GM12873 (cell line): Measurements from ENCODE around the gene DPT.

Source experiments
- CTCF ChIP-seq: IDR thresholded peaks from 2 replicates; pipeline ENCODE4 v1.5.1; 2012; ENCODE audit warnings: low read depth, mild to moderate bottlenecking, moderate library complexity, low read length, control low read depth; ENCODE audit not compliant: insufficient read depth; ENCODE audit errors: missing control alignments

DPT gene

GRCh38 chr1:168752171-168752832 lies 23.3 kb upstream of the DPT start:
- TF ChIP-seq CTCF = no peak

- TF ChIP-seq CTCF = no peak
These were observed 22.2 kb upstream of the DPT start for GRCh38 chr1:168751195-168751650.

GRCh38 chr1:168742994-168743650 lies 14.1 kb upstream of the DPT start:
- TF ChIP-seq CTCF = no peak

- no peak for TF ChIP-seq CTCF
These were observed 13.4 kb upstream of the DPT start for GRCh38 chr1:168742386-168742785.

- no peak for TF ChIP-seq CTCF
These were observed 10.9 kb upstream of the DPT start for GRCh38 chr1:168739908-168740307.

- TF ChIP-seq CTCF = no peak
These were observed 7.5 kb upstream of the DPT start for GRCh38 chr1:168736520-168736919.

GRCh38 chr1:168735974-168736373 lies 7.0 kb upstream of the DPT start:
- no peak for TF ChIP-seq CTCF
